Measurements from ENCODE around the gene CBX4.

- peak; percentile 37 to 86 (median 63) for TF ChIP-seq CTCF (IDR thresholded peaks at IDR 0.05)
- TF ChIP-seq POLR2A (IDR thresholded peaks at IDR 0.05), result no peak
- TF ChIP-seq POLR2AphosphoS5 (IDR thresholded peaks at IDR 0.05), result no peak
- TF ChIP-seq EP300 (IDR thresholded peaks at IDR 0.05), result no peak
Observed at GRCh38 chr17:79789943-79790804, 49.1 kb downstream of the CBX4 start.
